IPS-11a (cell line): ENCODE data around the gene KCNIP4.

ENCODE experiments used
- H3K4me3 ChIP-seq: one replicate; pipeline ENCODE4 v1.5.1; 2013; ENCODE audit warnings: low read depth, low read length, control low read depth

The KCNIP4 gene

DNA sequence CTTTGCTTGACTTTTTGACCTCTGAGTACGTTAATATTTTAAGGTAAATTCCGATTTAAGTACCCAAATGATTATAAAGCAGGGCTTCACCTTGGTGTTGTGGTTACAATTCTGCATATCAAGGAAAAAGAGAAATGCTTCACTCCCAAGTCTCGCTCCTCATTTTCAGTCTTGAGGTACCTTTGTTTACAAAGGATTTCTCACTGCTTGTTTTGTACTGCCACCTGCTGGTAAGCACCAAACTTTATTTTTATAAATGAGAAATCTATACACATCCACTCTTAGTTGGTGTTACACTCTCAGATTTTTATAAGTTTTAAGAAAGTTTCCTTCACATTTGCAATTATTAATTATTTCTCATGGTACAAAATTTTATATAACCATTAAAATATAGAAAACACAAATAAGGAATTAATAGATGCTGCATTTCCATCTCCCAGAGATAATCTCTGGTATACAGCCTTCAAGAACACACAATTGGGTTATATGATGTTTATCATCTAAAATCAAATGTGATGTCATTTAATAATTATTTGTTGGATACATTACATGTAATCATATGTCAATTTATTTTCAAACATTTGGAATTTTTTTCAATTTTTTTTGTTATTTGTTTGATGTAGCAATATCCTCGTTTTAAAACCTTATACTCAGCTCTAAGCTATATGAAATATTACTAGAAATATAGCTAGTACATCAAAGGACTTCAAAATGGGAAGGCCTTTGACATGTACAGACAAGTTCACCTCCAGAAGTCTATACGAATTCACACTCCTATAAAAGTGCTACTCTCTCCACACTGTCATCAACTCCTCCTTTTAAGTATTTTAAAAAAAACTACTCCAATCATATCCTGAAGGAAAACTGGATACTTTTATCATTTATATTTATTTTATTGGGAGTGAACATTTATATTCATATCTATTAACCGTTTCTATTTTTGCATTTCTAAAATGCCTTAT is 179.9 kb downstream of the KCNIP4 start:
- no peak overlapping the region for H3K4me3 ChIP-seq

DNA sequence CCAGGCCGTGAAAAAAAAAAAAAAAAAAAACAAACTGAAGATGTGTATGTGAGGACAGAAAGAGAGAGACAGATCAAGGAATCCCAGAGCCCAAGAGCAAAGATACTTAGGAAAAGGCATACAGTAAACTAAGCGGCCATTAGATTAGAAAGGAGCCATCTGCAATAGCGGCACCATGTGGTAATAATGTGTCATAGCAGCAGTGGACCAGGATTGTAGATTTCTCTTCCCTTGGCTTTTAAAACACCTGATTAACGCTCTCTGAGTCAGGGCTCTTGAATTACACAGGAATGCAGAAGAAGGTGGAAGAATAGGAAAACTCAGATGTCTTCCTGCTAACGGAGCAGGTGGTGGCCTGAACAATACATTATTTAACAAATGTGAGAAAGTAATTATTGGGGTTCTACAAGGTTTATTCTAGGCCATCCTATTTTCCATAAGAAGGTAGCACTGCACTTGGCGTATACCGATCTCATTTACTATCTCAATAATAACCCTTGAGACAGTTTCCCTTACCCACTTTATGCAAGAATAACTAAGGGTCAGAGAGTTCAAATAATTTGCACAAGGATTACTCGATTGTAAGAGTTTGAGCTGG is 182.7 kb downstream of the KCNIP4 start:
- H3K4me3 ChIP-seq, result no peak overlapping the region

DNA sequence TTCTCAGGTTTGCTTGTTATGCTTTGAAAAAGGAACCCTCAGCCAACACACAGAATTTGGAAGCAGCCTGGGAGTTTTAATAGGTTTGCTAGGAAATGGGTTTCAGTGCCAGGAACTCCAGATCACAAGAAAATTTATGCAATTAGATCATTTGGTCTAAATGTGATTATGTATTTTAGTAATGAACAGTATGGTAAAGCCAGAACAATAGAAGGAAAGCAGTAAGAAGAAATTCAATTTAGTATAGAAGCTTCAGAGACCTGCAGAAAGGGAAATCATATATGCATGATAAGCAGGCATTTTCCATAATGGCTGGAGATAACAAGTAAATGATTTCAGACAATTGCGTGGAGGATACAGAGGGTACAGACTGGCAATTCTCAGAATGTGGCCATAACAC is 184.7 kb downstream of the KCNIP4 start:
- no peak overlapping the region for H3K4me3 ChIP-seq

DNA sequence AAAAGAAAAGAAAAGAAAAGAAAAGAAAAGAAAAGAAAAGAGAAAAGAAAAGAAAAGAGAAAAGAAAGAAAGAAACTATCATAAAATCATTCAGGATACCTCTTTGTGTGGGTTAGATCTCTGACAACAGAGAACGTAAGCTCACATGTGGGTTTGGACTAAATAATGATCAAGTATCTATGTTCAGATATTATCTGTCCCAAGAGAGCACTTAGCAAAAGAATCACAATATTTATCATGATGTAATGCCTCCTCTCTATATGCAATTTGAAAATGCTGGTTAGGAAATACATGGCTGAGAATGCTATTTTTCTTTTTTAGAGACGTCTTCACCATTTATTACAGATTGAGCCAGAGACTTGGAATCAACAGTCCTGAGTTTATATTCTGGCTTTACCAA is 191.3 kb downstream of the KCNIP4 start:
- H3K4me3 ChIP-seq, result no peak overlapping the region

DNA sequence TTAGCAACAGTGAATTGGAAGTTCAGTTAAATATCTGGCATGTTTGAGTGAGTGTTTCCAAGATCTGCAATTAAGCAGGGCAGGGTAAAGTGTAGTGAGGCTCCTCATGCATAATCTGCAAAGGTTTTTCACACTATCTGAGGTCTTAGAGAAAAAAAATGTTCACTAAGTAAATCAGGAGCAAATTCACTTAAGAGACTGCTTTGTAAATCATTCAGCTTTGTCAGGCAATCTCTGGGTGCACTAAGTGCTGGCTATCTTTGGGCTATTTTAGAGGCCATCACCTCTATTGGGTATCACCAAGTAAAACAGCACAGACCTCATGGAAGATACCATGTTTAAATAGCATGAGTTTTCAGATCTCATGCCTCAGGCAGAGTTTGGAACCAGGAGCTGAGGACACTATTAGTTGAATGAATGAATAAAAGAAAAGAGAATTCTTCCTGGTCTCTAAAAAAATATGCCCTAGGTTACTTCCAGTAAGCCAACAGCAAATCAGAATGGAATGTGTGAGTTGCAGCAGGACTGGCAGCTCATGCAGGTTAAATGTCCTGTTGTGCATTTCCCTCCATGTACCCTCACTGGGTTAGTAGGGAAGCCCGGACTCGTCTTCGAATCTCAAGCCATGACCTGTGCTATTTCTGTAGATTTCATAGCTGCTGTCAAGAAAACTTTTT is 195.3 kb downstream of the KCNIP4 start:
- H3K4me3 ChIP-seq, result no peak overlapping the region

DNA sequence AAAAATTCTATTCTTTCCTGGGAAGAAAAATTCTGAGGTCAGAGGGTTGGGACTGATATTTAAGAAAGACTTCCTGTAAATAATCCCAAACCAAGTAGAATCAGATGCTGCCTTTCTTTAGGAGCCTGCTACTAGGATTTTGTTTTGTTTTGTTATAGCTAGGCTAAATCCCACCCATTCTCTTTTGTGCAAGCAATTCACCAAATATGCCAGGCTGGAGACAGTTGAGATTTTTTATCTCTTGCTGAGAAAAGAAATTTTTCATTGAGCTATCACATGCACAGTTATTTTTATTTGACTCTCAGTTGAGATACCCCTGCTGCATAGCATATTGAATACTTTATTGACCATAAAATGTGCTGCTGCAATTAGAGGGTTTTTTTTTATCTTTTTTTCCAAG is 196.0 kb downstream of the KCNIP4 start:
- H3K4me3 ChIP-seq, result no peak overlapping the region

DNA sequence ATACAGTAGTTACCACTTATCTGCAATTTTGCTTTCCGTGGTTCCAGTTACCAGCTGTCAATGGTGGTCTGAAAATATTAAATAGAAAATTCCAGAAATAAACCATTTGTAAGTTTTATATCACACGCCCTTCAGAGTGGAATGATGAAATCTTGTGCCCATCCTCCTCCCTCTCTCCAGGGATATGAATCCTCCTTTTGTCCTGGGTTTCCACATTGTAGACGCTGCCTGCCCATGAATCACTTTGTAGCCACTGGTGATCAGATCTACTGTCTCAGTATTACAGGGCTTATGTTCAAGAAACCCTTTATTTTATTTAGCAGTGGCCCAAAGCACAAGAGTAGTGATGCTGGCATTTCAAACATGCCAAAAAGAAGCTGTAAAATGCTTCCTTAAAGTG is 198.6 kb downstream of the KCNIP4 start:
- no peak overlapping the region for H3K4me3 ChIP-seq

DNA sequence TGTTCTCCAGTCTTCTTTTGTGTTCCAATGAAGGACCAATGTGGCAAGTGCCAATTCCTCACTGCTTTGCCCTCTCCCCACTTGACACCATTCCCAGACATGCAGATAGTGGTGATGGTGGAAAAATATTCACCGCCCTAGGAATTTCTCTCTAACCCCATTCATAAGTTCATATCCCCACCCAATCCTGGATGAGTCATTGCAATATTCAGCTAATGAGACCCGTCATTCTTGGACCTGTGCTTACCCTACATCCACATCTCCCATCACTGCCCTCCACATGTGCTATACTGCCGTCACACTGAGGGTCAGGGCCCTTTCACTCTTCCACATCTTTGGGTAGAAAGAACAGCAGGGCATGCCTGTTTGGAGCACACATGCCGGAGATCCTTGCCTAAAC is 199.2 kb downstream of the KCNIP4 start:
- H3K4me3 ChIP-seq, result no peak overlapping the region

DNA sequence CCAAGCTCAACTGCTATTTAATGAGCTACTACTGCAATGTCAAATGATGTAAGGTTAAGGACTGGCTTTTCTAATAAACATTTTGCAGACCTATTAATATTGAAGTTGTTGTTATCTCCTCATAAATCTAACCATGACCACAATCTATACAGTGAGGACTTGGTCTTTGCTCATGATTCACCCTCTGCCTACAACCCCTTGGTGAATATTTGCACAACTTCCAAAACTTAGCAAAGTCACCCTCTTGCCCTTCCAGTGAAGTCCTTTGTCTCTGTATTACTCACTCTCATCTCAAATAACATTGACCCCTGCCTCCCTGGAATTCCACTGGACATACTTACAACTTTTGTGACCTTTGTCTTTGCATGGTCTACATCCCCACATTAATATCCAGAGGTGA is 204.5 kb downstream of the KCNIP4 start:
- H3K4me3 ChIP-seq, result no peak overlapping the region

DNA sequence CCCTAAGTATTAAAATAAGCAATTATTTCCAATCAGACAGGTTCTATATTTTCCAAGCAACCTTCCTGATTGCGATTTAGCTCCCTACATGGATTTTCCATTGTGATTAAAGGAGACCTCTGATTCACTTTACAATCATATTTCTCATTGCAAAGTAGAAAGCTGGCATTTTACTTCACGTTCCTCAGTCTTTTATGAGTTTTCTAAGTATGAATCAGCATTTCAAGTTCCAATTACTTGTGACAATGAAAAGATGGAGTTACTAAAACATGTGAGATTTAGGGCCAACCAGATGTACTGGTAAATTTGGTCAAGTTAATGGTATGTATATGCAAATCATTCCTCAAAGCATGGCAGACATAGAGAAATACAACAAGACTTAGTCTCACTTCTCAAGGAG is 206.2 kb downstream of the KCNIP4 start:
- no peak overlapping the region for H3K4me3 ChIP-seq

DNA sequence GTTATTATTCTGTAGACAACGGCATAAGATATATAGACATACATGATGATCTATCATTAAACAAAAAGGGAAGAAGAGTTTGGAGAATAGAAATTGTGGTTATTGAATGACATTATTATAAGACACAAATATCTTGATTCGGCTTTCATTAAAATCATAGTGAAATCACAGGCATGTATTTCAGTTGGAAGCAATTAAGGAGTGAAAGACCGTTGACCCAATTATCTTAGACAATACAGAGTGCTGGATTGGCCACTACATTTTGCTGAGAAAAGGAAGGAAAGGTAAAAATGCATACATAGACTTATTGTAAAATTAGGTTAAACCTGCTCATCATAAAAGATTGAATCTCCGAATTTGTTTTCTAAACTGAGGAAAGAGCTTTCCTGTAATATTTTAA is 209.8 kb downstream of the KCNIP4 start:
- H3K4me3 ChIP-seq, result no peak overlapping the region

DNA sequence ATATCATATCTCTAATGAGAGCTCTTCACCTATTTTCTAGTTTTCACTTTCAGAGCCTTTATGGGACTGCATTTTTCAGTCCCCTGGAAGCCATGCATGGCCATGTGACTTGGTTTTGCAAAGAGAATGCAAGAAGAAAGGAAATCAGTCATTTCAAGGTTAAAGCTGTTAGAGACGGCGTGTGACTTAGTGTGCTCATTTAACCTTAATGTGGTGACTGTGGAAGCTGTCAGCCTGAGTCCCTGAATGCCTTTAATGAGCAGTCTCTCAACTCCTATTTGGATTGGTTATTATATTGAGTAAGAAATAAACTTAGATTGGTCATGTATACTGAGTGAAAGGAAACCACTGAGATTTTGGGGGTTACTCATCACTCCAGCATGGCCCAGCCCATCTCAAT is 212.7 kb downstream of the KCNIP4 start:
- no peak overlapping the region for H3K4me3 ChIP-seq

DNA sequence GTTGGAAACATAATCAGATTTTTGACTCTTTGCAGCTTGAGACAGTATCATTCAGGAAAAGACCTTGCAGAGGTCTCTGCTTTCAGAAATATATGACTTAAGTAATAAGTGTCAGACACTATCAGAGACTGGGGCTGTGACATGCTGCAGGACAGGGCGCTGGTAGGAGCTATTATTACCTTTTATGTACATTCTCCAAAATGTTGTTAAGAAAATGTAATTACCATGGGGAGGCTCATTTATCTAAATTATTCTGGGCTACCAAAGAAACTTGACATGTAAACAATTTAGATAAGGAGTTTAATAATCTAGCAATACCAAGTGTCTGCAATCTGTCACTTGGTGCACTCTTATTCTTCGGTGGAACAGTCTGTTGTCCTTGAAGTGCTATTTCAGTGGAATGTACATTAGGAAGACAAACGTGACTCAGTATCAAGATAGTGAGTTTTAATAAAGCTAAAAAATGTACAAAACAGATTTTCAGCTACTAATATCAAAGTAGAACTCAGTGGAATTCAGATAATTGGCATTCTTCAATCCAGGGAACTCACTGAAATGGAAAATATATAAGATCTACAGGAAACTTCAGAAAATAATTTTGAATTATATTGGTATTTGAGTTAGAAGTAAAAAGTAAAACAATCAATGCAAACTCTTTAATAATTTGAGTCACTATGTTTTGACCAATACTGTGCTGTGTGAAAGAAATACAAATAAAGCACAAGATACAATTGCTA is 214.5 kb downstream of the KCNIP4 start:
- no peak overlapping the region for H3K4me3 ChIP-seq

DNA sequence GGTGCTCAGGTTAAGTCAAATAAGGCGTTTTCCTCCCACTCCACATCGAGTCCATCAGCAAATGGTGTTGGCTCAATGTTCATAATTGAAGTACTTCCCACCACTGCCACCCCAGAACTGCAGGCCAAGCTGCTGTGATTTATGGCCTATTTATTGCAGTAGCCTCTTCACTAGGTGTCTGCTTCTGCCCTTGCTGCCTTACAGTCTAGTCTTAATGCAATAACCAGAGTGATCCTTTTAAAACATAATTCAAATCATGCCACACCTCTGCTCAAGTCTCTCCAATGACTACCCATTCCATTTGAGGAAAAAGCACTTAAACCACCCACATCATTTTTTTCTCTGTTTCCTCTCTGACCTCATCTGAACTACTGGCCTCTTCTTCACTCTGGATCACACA is 220.3 kb downstream of the KCNIP4 start:
- no peak overlapping the region for H3K4me3 ChIP-seq

DNA sequence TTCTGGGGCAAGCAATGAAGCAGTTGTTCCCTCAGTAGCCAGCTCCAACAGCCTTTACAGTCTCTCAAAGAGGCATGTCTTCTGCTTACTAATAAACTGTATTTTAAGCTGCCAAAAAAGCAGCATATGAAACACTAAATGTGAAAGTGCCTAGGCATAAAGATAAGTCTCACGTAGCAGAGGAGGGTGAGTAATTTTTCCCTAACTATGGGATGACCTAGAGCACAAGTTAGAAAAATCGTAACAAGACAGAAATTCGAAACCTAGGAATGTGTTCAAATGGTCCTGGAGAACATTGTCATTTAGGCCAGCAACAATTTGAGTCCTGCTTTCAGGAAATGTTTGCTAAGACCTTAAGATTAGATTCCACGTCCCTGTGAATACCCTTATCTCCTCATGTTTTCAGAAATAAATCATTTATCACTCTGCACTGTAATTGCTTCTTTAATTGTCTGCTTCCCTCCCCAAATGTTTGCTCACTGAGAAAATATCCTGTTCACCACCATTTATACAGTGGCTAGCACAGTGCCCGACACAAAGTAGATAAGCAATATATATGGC is 222.2 kb downstream of the KCNIP4 start:
- H3K4me3 ChIP-seq, result no peak overlapping the region

DNA sequence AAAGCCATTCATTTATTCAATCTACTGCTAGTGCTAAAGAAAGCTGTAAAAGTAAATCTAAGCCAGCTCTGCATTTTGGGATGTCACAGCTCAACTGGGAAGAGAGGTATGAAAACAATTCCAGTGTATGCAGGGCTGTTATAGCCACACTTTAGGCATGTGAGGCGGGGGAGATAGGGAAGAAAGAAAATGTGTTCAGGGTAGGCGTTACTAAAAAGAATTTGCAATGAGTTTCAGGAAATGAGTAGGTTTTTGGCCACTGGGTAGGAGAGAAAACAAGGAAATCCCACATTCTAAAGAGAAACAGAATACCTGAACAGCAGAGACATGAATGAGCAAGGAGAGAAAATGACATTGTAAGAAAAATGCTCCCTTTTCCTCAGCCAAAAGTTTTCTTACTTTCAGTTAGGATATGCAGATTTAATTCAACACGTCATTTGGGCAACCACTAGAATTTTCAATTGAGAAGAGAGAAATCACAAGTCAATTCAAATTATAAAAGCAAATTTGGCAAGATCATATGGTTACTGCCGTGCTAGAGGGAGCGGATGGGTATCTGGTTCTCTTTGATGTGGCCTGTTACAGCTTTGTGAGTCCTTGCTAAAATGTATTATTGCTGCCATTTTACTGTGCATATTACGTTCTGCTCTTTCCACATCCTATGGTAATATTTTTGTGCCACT is 226.3 kb downstream of the KCNIP4 start:
- no peak overlapping the region for H3K4me3 ChIP-seq

DNA sequence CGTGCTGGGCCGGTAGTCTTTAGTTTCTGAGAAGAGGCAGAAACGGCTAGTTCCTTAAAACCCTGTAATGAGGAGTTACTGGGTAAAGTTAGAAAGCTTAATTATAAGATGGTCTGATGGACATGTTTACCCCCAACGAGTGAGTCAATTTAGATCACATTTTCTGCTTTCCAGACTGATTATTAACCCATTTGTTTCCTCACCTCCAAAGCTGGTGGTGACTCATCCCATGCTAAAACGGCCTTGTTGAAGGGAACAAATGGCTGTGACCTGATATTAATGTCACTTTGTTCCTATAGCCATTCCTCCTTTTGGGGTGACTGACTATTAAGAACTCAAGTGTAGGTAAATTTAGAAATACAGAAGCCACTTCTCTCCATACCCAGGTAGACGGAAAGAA is 232.0 kb downstream of the KCNIP4 start:
- H3K4me3 ChIP-seq, result no peak overlapping the region

DNA sequence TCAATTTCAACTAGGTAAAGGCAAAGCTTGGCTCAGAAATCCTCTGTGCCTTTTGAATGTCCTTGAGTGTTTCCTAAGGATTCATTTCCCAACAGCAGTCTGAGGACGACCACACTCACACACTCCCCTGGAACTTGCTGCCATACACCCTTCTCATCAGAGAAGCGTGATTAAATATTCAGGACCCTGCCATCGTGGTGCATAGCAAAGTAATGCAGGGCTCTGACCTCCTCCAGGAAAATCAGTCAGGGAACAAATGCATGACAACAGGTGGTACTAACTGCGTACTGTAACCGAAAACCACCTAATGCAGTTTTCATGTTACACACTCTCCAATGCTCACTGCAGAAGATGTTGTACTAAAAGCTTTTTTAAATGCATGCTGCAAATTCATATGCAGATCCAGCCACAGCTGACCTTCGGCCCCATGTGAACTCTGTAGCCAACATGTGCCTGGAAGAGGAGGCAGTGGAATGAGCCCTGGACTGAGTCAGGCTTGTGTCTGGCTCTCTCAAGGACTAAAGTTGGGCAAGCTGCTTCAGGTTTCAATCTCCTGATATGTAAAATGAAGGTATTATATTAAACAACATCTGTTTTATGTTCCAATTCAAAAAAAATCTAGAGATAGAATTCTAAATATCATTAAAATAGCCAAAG is 238.3 kb downstream of the KCNIP4 start:
- no peak overlapping the region for H3K4me3 ChIP-seq

DNA sequence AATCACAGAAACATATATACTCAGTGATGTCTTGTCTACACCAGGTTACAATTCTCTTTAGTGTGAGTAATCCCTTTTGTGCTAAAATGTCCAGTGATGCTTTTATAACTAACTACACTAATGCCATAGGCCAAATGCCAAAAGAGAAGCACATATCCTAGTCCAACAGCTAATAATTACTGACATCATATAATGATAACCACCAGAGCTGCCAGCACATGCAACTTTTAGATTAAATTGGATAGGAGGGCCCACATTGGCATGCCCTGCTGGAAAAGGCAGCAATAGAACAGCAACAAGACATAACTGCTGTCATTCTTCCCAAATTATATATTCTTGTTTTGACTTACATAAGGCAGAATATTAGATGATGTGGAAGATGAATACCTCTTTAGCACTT is 238.8 kb downstream of the KCNIP4 start:
- no peak overlapping the region for H3K4me3 ChIP-seq

DNA sequence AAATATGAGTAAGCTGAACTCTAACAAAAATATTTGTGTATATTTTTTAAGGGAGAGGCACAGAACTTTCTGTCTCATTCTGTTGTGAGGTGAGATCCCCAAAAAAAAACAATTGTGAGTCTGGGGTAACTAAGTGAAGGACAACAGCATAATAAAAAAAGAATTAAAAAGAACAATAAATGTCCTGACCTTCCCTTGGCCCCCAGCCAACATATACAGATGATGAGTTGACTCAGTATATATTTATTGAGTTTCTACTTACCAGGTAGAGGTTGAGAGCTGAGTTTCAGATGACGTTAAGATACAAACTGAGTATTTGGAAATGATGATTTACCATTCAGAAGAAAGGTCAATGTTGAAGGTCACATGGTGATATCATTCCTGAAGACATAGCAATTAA is 239.5 kb downstream of the KCNIP4 start:
- no peak overlapping the region for H3K4me3 ChIP-seq
